Lung (tissue), 12 donors: ENCODE results near the gene POLA1. TPM values are rescaled to one million over a fixed set of nuclear protein-coding genes. Genes with fewer than 3 reads are reported as not detected.

Experiments
- ATAC-seq: fragments of 200-7000 bp; cut with Tn5 transposase; one replicate; pipeline ENCODE4 v1.9.1; 2020; ENCODE audit warnings: moderate number of reproducible peaks; ENCODE audit not compliant: insufficient read depth, low FRiP score
- DNase-seq, 3 donors: peaks; one replicate each; pipeline ENCODE4 v3.0.0-alpha.2; 2013 to 2017
- H3K27ac ChIP-seq, 2 donors: one replicate each; pipeline ENCODE4 v1.5.1; 2013; ENCODE audit warnings: mild to moderate bottlenecking in 2 of 2, moderate library complexity in 2 of 2, control low read depth in 1 of 2, inconsistent platforms in 1 of 2, low read depth in 1 of 2, low read length in 1 of 2
- H3K27me3 ChIP-seq, 3 donors: one replicate each; pipeline ENCODE4 v1.5.1; 2013; ENCODE audit warnings: low read length in 2 of 3; ENCODE audit not compliant: control insufficient read depth in 3 of 3, insufficient read depth in 3 of 3
- H3K36me3 ChIP-seq, 4 donors: one replicate each; pipeline ENCODE4 v1.5.1; 2013; ENCODE audit warnings: low read length in 4 of 4, mild to moderate bottlenecking in 1 of 4, moderate library complexity in 1 of 4; ENCODE audit not compliant: control insufficient read depth in 4 of 4, insufficient read depth in 4 of 4
- H3K4me1 ChIP-seq, 5 donors: one replicate each; pipeline ENCODE4 v1.5.1; 2013; ENCODE audit warnings: low read length in 5 of 5, mild to moderate bottlenecking in 2 of 5, moderate library complexity in 1 of 5; ENCODE audit not compliant: control insufficient read depth in 5 of 5, insufficient read depth in 5 of 5
- H3K4me3 ChIP-seq: one replicate; pipeline ENCODE4 v1.5.1; 2013; ENCODE audit warnings: mild to moderate bottlenecking, control low read depth, moderate library complexity
- H3K9ac ChIP-seq, 2 donors: one replicate each; pipeline ENCODE4 v1.5.1; 2013; ENCODE audit warnings: low read length in 2 of 2, control low read depth in 1 of 2; ENCODE audit not compliant: insufficient read depth in 1 of 2
- H3K9me3 ChIP-seq, 4 donors: one replicate each; pipeline ENCODE4 v1.5.1; 2013; ENCODE audit warnings: low read length in 3 of 4, mild to moderate bottlenecking in 1 of 4, moderate library complexity in 1 of 4; ENCODE audit not compliant: control insufficient read depth in 4 of 4, insufficient read depth in 3 of 4
- WGBS, 2 donors: extraction: QIAGEN DNeasy Blood & Tissue Kit; methylation state at CpG; one replicate each; pipeline ENCODE4 v1.1.7; 2013; 5-methylcytosine and 5-hydroxymethylcytosine counted together
- polyA plus RNA-seq, 2 donors: library from polyadenylated mRNA; stranded (reverse); fragments of 200-250 nt; gene quantifications; one replicate each; pipeline ENCODE4 v1.2.1, GENCODE V29; 2013
- total RNA-seq, 2 donors: library from RNA; depleted of rRNA in 1 of 2; stranded (reverse); fragments of >200 nt in 1 of 2; gene quantifications; one replicate each; pipeline ENCODE4 v1.2.1, GENCODE V29; 2014 to 2021
- TF ChIP-seq, protein P1 (sequence below): IDR thresholded peaks from 2 replicates; pipeline ENCODE4 v1.5.1; 2012; ENCODE audit warnings: mild to moderate bottlenecking; ENCODE audit errors: control extremely low read depth, extremely low read depth
- donor health status: control.
- donor health status: control.
- donor health status: Bipolar disorder and iron deficiency.
- donor health status: healthy.
- donor health status: DM: yes; HTN: yes; CAD: no.

The POLA1 gene
- total and polyA plus RNA-seq, 4 donors = 2.4 to 18.7 (median 6.1) TPM

DNA sequence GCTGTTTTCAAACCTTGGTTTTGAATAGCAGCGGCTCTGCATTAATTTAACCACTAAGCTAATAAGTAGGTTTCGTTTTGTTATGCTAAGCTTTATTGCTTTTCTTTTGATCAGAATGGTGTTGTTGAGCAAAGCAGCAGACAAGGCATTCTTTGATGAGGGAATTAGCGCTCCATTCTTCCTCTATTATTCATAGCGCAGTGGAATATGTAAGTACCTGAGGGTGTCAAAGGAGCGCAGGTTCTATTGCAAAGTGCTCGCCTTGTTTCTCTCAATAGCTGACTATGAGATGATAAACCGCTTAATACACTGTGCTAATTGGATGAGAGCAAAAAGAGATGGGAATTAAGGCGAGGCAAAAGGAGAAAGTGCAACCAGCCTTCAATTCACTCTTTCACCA lies 305.8 kb downstream of the POLA1 start:
- no peak overlapping the region for H3K4me3 ChIP-seq
- H3K27ac ChIP-seq = no peak overlapping the region
- no peak overlapping the region for H3K9ac ChIP-seq
- ATAC-seq (no peak), DNase-seq (no peak)
- peaks cover 0 to 7% (median 3%) of the 10 kb centered on the region in 5 donors for H3K4me1 ChIP-seq
- 55 to 98% methylated on average over 8 of the region's 8 CpGs for WGBS, 2 donors
- peaks cover 0 to 10% (median 0%) of the 10 kb centered on the region in 4 donors for H3K9me3 ChIP-seq
- H3K36me3 ChIP-seq = no peaks in the 10 kb centered on the region
- H3K27me3 ChIP-seq = peaks cover 26 to 59% (median 39%) of the 10 kb centered on the region in 3 donors
- TF ChIP-seq, protein P1, sequence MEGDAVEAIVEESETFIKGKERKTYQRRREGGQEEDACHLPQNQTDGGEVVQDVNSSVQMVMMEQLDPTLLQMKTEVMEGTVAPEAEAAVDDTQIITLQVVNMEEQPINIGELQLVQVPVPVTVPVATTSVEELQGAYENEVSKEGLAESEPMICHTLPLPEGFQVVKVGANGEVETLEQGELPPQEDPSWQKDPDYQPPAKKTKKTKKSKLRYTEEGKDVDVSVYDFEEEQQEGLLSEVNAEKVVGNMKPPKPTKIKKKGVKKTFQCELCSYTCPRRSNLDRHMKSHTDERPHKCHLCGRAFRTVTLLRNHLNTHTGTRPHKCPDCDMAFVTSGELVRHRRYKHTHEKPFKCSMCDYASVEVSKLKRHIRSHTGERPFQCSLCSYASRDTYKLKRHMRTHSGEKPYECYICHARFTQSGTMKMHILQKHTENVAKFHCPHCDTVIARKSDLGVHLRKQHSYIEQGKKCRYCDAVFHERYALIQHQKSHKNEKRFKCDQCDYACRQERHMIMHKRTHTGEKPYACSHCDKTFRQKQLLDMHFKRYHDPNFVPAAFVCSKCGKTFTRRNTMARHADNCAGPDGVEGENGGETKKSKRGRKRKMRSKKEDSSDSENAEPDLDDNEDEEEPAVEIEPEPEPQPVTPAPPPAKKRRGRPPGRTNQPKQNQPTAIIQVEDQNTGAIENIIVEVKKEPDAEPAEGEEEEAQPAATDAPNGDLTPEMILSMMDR = no peak

DNA sequence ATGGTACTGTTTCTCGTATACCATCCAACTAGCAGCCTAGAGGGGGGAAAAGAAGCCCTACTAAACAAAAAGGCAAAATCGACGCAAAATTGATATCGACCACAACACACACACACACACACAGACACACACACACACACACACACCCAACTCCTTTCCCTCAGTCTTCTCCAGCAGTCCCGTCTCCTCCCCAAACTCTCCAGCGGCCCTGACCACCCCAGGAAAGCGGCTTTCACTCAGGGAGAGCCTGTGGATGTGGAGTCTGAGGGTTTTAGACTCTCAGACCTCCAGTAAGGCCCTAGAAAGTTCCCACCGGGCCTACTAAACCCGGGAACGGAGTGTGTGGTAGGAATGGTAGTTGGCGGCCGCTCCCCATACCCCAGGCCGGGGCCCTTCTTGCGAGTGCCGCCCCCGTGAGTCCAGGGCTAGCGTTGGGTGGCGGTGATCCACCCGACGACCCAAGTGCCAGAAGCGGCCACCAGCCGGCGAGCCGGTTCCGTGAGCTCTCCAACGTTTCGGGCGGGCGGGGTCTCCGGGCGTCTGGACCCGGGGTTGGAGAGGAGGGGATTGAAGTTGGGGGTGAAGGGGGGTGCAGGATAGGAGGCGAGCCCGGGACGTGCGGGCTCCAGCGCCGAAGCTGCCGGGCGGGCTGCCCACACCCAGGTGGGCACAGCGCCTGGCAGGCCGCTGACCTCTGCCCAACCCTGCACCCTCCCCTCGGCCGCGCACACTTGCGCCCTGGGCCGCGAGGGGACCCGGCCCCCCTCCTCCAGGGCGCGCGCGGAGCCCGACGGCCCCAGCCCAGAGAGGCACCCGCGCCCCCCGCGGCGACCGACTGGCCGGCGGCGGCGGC lies 308.3 kb downstream of the POLA1 start:
- H3K27ac ChIP-seq = no peak overlapping the region
- TF ChIP-seq, protein P1 = no peak
- H3K4me1 ChIP-seq = peaks cover 0 to 11% (median 4%) of the 10 kb centered on the region in 5 donors
- ATAC-seq = no peak
- no peak overlapping the region for H3K4me3 ChIP-seq
- H3K9ac ChIP-seq = no peak overlapping the region
- DNase-seq = peak in 1 of 3 donors; percentile 10
- H3K9me3 ChIP-seq = peaks cover 0 to 19% (median 0%) of the 10 kb centered on the region in 4 donors
- H3K27me3 ChIP-seq = peaks cover 41 to 67% (median 49%) of the 10 kb centered on the region in 3 donors
- no peaks in the 10 kb centered on the region for H3K36me3 ChIP-seq
- 36 to 40% methylated on average over 32 to 65 of the region's 65 CpGs for WGBS, 2 donors

DNA sequence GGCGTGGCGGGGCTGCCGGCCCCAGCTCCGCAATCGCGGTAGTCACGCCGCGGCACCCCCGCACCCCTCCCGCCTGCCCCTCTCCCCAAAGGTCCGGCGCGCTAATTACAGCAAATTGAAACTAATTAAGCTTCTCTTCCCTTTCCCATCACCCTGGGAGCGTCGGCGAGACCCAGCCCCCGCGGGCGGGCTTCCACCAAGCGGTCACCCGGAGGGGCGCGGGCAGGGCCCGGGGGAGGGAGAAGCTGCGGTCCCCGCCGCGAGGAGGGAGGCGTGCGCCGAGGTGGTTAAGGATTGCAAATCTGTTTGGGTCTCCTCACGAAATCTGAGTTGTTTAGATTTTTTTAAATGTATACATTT lies 308.9 kb downstream of the POLA1 start:
- 2 to 29% methylated on average over 19 to 33 of the region's 33 CpGs for WGBS, 2 donors

More for the DNA sequence above, 308.9 kb downstream of the POLA1 start:
- peaks cover 0 to 19% (median 0%) of the 10 kb centered on the region in 4 donors for H3K9me3 ChIP-seq
- no peak overlapping the region for H3K4me3 ChIP-seq
- H3K4me1 ChIP-seq = peaks cover 0 to 11% (median 4%) of the 10 kb centered on the region in 5 donors
- H3K9ac ChIP-seq = no peak overlapping the region
- ATAC-seq (no peak), DNase-seq (no peak)
- TF ChIP-seq, protein P1 = no peak
- no peaks in the 10 kb centered on the region for H3K36me3 ChIP-seq
- H3K27me3 ChIP-seq = peaks cover 41 to 68% (median 52%) of the 10 kb centered on the region in 3 donors
- H3K27ac ChIP-seq = no peak overlapping the region
